Measurements from ENCODE around the gene DYNLRB1.

The DYNLRB1 gene

GRCh38 chr20:34579191-34579978, 63.2 kb downstream of the DYNLRB1 start:
- DNase-seq (ENCODE audit: low read depth in 3 of 3): no peak

DNA sequence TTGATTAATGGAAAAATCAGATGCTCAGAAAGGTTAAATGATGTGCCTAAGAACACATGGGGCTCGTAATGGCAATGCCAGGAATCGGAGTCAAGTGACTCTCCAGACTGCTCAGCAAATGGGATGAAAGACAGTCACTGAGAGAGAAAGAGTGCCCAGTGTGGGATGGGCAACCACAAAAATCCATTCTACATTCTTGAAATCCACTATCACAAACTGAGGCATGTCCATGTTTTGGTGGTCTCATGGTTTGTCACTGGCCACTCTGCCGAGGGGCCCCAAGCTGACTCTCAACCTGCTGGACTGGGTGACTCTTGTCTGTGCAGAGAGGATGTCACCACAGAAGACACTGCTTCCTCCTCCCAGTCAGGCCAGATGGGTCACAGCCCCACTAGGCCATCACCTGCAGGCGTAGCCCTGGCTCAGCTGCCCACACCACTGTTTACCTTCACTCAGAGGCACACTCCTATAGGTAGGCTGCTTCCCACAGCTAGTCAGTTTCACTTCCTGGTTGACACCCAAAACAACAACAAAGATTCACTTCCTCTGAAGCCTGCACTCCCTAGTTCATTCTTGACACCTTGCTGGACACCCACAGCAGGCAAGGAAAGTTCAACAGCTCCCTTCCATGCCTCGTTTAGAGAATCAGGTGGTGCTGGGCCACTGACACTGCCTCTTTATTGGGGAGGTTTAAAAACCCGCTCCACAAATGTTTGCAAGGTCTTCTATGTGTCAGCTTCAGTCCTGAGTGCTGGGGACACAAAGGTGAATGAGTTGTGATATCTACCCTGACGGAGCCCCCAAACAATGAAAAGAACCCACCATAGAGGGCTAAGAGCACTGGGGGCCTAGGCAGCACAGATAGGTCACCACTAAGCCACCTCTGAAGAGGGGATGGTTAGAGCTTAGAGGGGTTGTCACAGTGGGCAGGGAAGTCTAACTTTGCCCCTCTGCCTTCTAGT, 64.0 kb downstream of the DYNLRB1 start:
- DNase-seq (ENCODE audit: low read depth in 3 of 3): no peak

GRCh38 chr20:34581341-34582184, 65.3 kb downstream of the DYNLRB1 start:
- no peak for DNase-seq (ENCODE audit: low read depth in 3 of 3)

- no peak for DNase-seq (ENCODE audit: low read depth in 3 of 3)
Measured at GRCh38 chr20:34582221-34582620, 66.0 kb downstream of the DYNLRB1 start.

DNA sequence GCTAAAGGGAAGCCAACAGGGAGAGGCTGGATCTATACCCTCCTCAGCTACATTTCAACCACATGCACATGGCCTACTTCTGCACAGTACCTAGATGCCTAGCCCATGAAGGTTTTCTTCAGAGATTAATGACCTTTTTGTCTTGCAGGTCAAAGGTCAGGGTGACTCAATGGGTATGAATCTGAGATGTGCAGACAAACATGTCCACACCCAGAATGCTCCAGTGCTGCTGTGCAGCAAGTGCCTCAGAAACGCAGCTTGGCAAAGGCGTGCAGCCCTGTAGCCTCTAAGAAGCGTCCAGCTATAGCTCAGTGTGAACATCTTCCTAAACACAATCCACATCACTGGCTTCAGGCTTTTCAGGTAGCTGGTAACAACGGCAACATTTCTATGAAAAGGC, 66.7 kb downstream of the DYNLRB1 start:
- DNase-seq (ENCODE audit: low read depth in 3 of 3): no peak

GRCh38 chr20:34583544-34583943, 67.3 kb downstream of the DYNLRB1 start:
- no peak for DNase-seq (ENCODE audit: low read depth in 3 of 3)

- DNase-seq (ENCODE audit: low read depth in 3 of 3): no peak
Measured at GRCh38 chr20:34585019-34585418, 68.8 kb downstream of the DYNLRB1 start.

GRCh38 chr20:34586488-34587163, 70.4 kb downstream of the DYNLRB1 start:
- no peak for DNase-seq (ENCODE audit: low read depth in 3 of 3)

Measured in stimulated activated CD4-positive, alpha-beta T cell treated with anti-CD3 and anti-CD28 coated beads, TNF-alpha, amount 100 ng/mL, for 4 hours (primary cell).